GM23338 (cell line): ENCODE results near the gene ELFN2. TPM values are rescaled to one million over a fixed set of nuclear protein-coding genes. Genes with fewer than 3 reads are reported as not detected.

Source experiments
- ATAC-seq: fragments of 200-7000 bp; cut with Tn5 transposase; 3 replicates; pipeline ENCODE4 v1.9.1; 2020
- DNase-seq: peaks from one replicate; pipeline ENCODE4 v3.0.0-alpha.2; 2015; ENCODE audit warnings: low spot score
- H2AFZ ChIP-seq: fragments of 200-600 bp; sonication (generic); 2 replicates; pipeline ENCODE4 v1.8.0; 2016; ENCODE audit warnings: antibody characterized with exemption, mild to moderate bottlenecking, moderate library complexity
- H3F3A ChIP-seq: fragments of 200-600 bp; sonication (generic); replicated peaks from 2 replicates; pipeline ENCODE4 v1.8.0; 2017; ENCODE audit warnings: antibody characterized with exemption, mixed run types, low read depth
- H3K27ac ChIP-seq: fragments of 200-600 bp; sonication (generic); 2 replicates; pipeline ENCODE4 v1.6.1; 2016; ENCODE audit warnings: low read depth
- H3K27me3 ChIP-seq: fragments of 200-600 bp; sonication (generic); 2 replicates; pipeline ENCODE4 v1.8.0; 2016; ENCODE audit warnings: mild to moderate bottlenecking, mixed run types, moderate library complexity; ENCODE audit not compliant: insufficient read depth
- H3K36me3 ChIP-seq: fragments of 200-600 bp; sonication (generic); 2 replicates; pipeline ENCODE4 v1.8.0; 2016; ENCODE audit warnings: mild to moderate bottlenecking; ENCODE audit not compliant: insufficient read depth
- H3K4me1 ChIP-seq: fragments of 200-600 bp; sonication (generic); 2 replicates; pipeline ENCODE4 v1.8.0; 2016; ENCODE audit warnings: mild to moderate bottlenecking, moderate library complexity; ENCODE audit not compliant: insufficient read depth
- H3K4me2 ChIP-seq: fragments of 200-600 bp; sonication (generic); 2 replicates; pipeline ENCODE4 v1.7.1; 2017; ENCODE audit warnings: mixed run types
- H3K4me3 ChIP-seq: fragments of 200-600 bp; sonication (generic); 2 replicates; pipeline ENCODE4 v1.6.1; 2016; ENCODE audit warnings: mixed run types
- H3K79me2 ChIP-seq: fragments of 200-600 bp; sonication (generic); replicated peaks from 2 replicates; pipeline ENCODE4 v1.8.0; 2017; ENCODE audit warnings: mild to moderate bottlenecking; ENCODE audit not compliant: insufficient read depth
- H3K9me2 ChIP-seq: fragments of 200-600 bp; sonication (generic); 2 replicates; pipeline ENCODE4 v1.8.0; 2017; ENCODE audit not compliant: insufficient read depth
- H4K20me1 ChIP-seq: fragments of 200-600 bp; sonication (generic); replicated peaks from 2 replicates; pipeline ENCODE4 v1.8.0; 2017; ENCODE audit warnings: mild to moderate bottlenecking; ENCODE audit not compliant: insufficient read depth
- H3K27ac Mint-ChIP-seq: 2 replicates; pipeline ENCODE4 v1.8.0; 2020; ENCODE audit warnings: inconsistent platforms, mild to moderate bottlenecking, moderate library complexity, mixed read lengths
- H3K27me3 Mint-ChIP-seq: 3 replicates; pipeline ENCODE4 v1.8.0; 2022; ENCODE audit warnings: low read depth, mild to moderate bottlenecking, moderate library complexity, mixed read lengths, inconsistent platforms; ENCODE audit not compliant: insufficient read depth, poor library complexity
- H3K36me3 Mint-ChIP-seq: 3 replicates; pipeline ENCODE4 v1.8.0; 2021; ENCODE audit warnings: low read depth, mild to moderate bottlenecking, inconsistent platforms, moderate library complexity, mixed read lengths
- H3K4me1 Mint-ChIP-seq: 3 replicates; pipeline ENCODE4 v1.8.0; 2020; ENCODE audit warnings: mild to moderate bottlenecking, inconsistent platforms, mixed read lengths
- H3K4me3 Mint-ChIP-seq: 3 replicates; pipeline ENCODE4 v1.8.0; 2021; ENCODE audit warnings: moderate library complexity, mild to moderate bottlenecking, inconsistent platforms, mixed read lengths
- H3K9me3 Mint-ChIP-seq: 3 replicates; pipeline ENCODE4 v1.8.0; 2020; ENCODE audit warnings: moderate library complexity, mild to moderate bottlenecking, inconsistent platforms, mixed read lengths
- CREB1 ChIP-seq: fragments of 250-450 bp; sonication (Bioruptor Pico); IDR thresholded peaks from 2 replicates; pipeline ENCODE4 v1.5.0; 2020; ENCODE audit warnings: low read depth, mild to moderate bottlenecking, moderate library complexity
- ETS1 ChIP-seq: IDR thresholded peaks from 2 replicates; pipeline ENCODE4 v1.6.1; 2016; ENCODE audit warnings: antibody characterized with exemption
- EZH2 ChIP-seq: fragments of 200-600 bp; sonication (generic); IDR thresholded peaks from one replicate; pipeline ENCODE4 v1.8.0; 2017; ENCODE audit warnings: antibody characterized with exemption, mild to moderate bottlenecking, low read depth; ENCODE audit not compliant: unreplicated experiment
- EZH2phosphoT487 ChIP-seq: fragments of 200-600 bp; sonication (generic); IDR thresholded peaks from one replicate; pipeline ENCODE4 v1.8.1; 2018; ENCODE audit warnings: antibody characterized with exemption; ENCODE audit not compliant: unreplicated experiment
- JUNB ChIP-seq: IDR thresholded peaks from one replicate; pipeline ENCODE4 v1.6.1; 2016; ENCODE audit warnings: antibody characterized with exemption; ENCODE audit not compliant: unreplicated experiment
- NANOG ChIP-seq: IDR thresholded peaks from 2 replicates; pipeline ENCODE4 v1.6.1; 2016; ENCODE audit warnings: antibody characterized with exemption, borderline replicate concordance
- POLR2AphosphoS5 ChIP-seq: IDR thresholded peaks from 2 replicates; pipeline ENCODE4 v1.6.1; 2016; ENCODE audit warnings: antibody characterized with exemption, low read depth
- STAT1 ChIP-seq: IDR thresholded peaks from one replicate; pipeline ENCODE4 v1.6.1; 2016; ENCODE audit warnings: antibody characterized with exemption; ENCODE audit not compliant: unreplicated experiment
- ZNF114 ChIP-seq: fragments of 250-450 bp; sonication (Bioruptor Pico); IDR thresholded peaks from 2 replicates; pipeline ENCODE4 v1.5.0; 2020; ENCODE audit warnings: mild to moderate bottlenecking, moderate library complexity
- ZNF331 ChIP-seq: fragments of 250-450 bp; sonication (Bioruptor Pico); IDR thresholded peaks from 2 replicates; pipeline ENCODE4 v1.5.0; 2020; ENCODE audit warnings: low read depth, mild to moderate bottlenecking, moderate library complexity
- ZNF462 ChIP-seq: fragments of 250-450 bp; sonication (Bioruptor Pico); IDR thresholded peaks from 2 replicates; pipeline ENCODE4 v1.5.0; 2020; ENCODE audit warnings: mild to moderate bottlenecking, moderate library complexity
- polyA plus RNA-seq: library from polyadenylated mRNA; unstranded; fragments of >200 nt; fragmentation: Nextera tagmentation; extraction: Ambion mirVana; gene quantifications from 2 replicates; pipeline ENCODE4 v1.2.1, GENCODE V29; 2016
- total RNA-seq: library from RNA; depleted of rRNA; stranded (reverse); fragments of >200 nt; shearing (Covaris generic); gene quantifications from 2 replicates; pipeline ENCODE4 v1.2.3, GENCODE V29; 2014
- TF ChIP-seq, protein P1 (sequence below): IDR thresholded peaks from one replicate; pipeline ENCODE4 v1.6.1; 2018; ENCODE audit warnings: antibody characterized with exemption; ENCODE audit not compliant: unreplicated experiment
- TF ChIP-seq, protein P2 (sequence below), 2 experiments: fragments of 200-600 bp in 1 of 2; sonication (generic) in 1 of 2; conservative IDR thresholded peaks; 2 replicates each; pipeline versions ENCODE4 v1.5.1 to v1.6.1; 2016 to 2017; ENCODE audit warnings: antibody characterized with exemption in 2 of 2, low read depth in 2 of 2, mild to moderate bottlenecking in 2 of 2, moderate library complexity in 1 of 2

ELFN2 gene
- total and polyA plus RNA-seq, 2 experiments from 2014 or later = 0.18 to 0.35 TPM

DNA sequence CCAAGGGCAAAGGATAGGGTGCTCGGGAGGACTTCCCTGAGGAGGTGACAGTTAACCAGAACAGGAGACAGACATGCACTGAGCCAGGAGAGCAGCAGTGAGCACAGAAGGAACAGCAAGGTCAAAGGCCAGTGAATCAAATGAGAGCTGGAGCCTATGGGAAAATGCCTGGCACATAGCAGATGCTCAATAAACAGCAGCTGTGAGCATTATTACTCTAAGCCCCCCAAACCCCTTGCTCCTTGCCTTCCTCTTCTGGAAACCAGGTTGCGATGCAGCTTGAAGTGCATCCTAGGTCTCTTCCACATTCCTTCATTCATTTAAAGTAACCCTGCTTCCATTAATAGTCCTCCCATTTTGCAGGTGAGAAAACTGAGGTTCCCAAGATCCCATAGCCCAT lies 13.0 kb downstream of the ELFN2 start:
- H3K27me3 ChIP-seq = peaks cover 7% of the 10 kb centered on the region; the same call in 1 of the 2 replicates
- H3K79me2 ChIP-seq = no peaks in the 10 kb centered on the region
- Mint-ChIP-seq H3K36me3 (no peaks in the 10 kb centered on the region), H3K4me1 (peaks cover 26% of the 10 kb centered on the region), H3K9me3 (no peaks in the 10 kb centered on the region), H3K4me3 (no peak overlapping the region), H3K27ac (no peak overlapping the region), H3K27me3 (peaks cover 19% of the 10 kb centered on the region)
- H3F3A ChIP-seq = no peaks in the 10 kb centered on the region
- ATAC-seq = no peak
- DNase-seq = no peak
- no peaks in the 10 kb centered on the region for H3K36me3 ChIP-seq
- no peaks in the 10 kb centered on the region for H3K9me2 ChIP-seq
- no peak overlapping the region for H3K27ac ChIP-seq
- no peaks in the 10 kb centered on the region for H4K20me1 ChIP-seq
- H2AFZ ChIP-seq = no peak overlapping the region
- TF ChIP-seq CREB1 = no peak
- TF ChIP-seq NANOG = no peak
- TF ChIP-seq STAT1 = no peak
- TF ChIP-seq EZH2 = no peak
- TF ChIP-seq ETS1 = no peak
- no peak for TF ChIP-seq ZNF114 (CRISPR knock-in tag)
- no peak for TF ChIP-seq JUNB
- TF ChIP-seq, protein P1, sequence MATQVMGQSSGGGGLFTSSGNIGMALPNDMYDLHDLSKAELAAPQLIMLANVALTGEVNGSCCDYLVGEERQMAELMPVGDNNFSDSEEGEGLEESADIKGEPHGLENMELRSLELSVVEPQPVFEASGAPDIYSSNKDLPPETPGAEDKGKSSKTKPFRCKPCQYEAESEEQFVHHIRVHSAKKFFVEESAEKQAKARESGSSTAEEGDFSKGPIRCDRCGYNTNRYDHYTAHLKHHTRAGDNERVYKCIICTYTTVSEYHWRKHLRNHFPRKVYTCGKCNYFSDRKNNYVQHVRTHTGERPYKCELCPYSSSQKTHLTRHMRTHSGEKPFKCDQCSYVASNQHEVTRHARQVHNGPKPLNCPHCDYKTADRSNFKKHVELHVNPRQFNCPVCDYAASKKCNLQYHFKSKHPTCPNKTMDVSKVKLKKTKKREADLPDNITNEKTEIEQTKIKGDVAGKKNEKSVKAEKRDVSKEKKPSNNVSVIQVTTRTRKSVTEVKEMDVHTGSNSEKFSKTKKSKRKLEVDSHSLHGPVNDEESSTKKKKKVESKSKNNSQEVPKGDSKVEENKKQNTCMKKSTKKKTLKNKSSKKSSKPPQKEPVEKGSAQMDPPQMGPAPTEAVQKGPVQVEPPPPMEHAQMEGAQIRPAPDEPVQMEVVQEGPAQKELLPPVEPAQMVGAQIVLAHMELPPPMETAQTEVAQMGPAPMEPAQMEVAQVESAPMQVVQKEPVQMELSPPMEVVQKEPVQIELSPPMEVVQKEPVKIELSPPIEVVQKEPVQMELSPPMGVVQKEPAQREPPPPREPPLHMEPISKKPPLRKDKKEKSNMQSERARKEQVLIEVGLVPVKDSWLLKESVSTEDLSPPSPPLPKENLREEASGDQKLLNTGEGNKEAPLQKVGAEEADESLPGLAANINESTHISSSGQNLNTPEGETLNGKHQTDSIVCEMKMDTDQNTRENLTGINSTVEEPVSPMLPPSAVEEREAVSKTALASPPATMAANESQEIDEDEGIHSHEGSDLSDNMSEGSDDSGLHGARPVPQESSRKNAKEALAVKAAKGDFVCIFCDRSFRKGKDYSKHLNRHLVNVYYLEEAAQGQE = no peak
- no peak for TF ChIP-seq ZNF331 (CRISPR knock-in tag)
- no peak for TF ChIP-seq ZNF462 (CRISPR knock-in tag)
- no peak for TF ChIP-seq EZH2phosphoT487
- TF ChIP-seq POLR2AphosphoS5 = no peak
- TF ChIP-seq, protein P2, sequence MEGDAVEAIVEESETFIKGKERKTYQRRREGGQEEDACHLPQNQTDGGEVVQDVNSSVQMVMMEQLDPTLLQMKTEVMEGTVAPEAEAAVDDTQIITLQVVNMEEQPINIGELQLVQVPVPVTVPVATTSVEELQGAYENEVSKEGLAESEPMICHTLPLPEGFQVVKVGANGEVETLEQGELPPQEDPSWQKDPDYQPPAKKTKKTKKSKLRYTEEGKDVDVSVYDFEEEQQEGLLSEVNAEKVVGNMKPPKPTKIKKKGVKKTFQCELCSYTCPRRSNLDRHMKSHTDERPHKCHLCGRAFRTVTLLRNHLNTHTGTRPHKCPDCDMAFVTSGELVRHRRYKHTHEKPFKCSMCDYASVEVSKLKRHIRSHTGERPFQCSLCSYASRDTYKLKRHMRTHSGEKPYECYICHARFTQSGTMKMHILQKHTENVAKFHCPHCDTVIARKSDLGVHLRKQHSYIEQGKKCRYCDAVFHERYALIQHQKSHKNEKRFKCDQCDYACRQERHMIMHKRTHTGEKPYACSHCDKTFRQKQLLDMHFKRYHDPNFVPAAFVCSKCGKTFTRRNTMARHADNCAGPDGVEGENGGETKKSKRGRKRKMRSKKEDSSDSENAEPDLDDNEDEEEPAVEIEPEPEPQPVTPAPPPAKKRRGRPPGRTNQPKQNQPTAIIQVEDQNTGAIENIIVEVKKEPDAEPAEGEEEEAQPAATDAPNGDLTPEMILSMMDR (conservative IDR thresholded peaks at IDR 0.05; ENCODE audit: low read depth in 2 of 2) = no peak
- H3K4me2 ChIP-seq = no peak overlapping the region
- no peaks in the 10 kb centered on the region; the same call in 1 of the 2 replicates for H3K4me1 ChIP-seq
- no peak overlapping the region for H3K4me3 ChIP-seq
